GM23338 (cell line): ENCODE measurements around the gene DCAKD.

ENCODE experiments used
- CTCF ChIP-seq, 2 experiments: fragments of 200-600 bp in 1 of 2; sonication (generic) in 1 of 2; conservative IDR thresholded peaks; 2 replicates each; pipeline versions ENCODE4 v1.5.1 to v1.6.1; 2016 to 2017; ENCODE audit warnings: antibody characterized with exemption in 2 of 2, low read depth in 2 of 2, mild to moderate bottlenecking in 2 of 2, moderate library complexity in 1 of 2
- EZH2 ChIP-seq: fragments of 200-600 bp; sonication (generic); IDR thresholded peaks from one replicate; pipeline ENCODE4 v1.8.0; 2017; ENCODE audit warnings: antibody characterized with exemption, mild to moderate bottlenecking, low read depth; ENCODE audit not compliant: unreplicated experiment
- JUNB ChIP-seq: IDR thresholded peaks from one replicate; pipeline ENCODE4 v1.6.1; 2016; ENCODE audit warnings: antibody characterized with exemption; ENCODE audit not compliant: unreplicated experiment
- REST ChIP-seq: IDR thresholded peaks from one replicate; pipeline ENCODE4 v1.6.1; 2018; ENCODE audit warnings: antibody characterized with exemption; ENCODE audit not compliant: unreplicated experiment

- TF ChIP-seq CTCF (conservative IDR thresholded peaks at IDR 0.05; ENCODE audit: low read depth in 2 of 2) (no peak), REST (no peak), EZH2 (no peak), JUNB (no peak)
These were observed 33.0 kb downstream of the DCAKD start for GRCh38 chr17:45018514-45018847.
